Measurements from ENCODE around the gene MEIKIN.
A peak's percentile ranks its signal among the peaks of the same experiment; 100 is the strongest.

DNA sequence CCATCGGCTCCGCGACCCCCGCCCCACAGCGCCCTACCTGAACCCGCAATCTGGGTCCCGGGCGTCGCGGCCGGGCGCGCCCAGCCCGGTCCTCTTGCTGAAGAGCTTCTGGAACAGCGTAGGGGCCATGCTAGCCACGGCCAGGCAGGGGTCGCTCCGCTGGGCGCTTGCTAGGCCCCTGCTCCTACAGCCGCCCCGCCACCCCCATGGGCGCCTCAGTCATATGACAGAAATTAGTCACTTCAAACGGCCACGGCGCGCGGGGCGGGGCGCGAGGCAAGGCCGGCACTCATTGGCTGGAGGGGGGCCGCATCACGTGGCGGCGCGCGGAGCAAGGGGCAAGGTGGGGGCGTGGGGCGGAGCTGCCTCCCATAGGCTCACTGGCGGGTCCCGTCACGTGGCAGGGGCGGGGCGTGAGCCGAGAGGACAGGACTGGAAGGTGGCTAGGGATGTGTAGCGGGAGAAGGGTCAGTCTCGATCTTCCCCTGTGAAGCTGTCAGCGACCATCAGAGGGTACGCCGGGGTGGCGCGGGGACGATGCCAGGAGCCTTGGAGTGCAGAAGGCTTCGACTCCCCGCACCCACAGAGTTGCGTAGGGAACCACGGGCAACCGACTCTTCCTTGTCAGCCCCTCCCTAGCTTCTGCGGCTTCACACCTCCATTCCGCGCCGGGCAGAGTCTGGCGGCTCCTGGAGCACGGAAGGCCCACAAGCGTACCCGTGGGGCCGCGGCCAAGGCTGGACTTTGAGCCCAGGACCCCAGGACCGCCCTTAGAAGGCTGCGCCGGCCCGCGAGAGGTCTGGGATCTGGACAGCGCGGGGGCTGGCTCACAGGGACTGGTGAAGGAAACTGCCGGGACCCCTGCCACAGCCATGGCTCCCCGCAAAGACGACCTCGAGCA lies 148.4 kb downstream of the MEIKIN start, which contains the start of gene FNIP1:
- TF ChIP-seq POLR2AphosphoS5 (IDR thresholded peaks at IDR 0.05; ENCODE audit: low read depth) (peak; percentile 91), EZH2phosphoT487 (IDR thresholded peaks at IDR 0.05; ENCODE audit: unreplicated experiment) (no peak), CTCF (conservative IDR thresholded peaks at IDR 0.05; ENCODE audit: low read depth in 2 of 2) (no peak), EZH2 (IDR thresholded peaks at IDR 0.05; ENCODE audit: low read depth, unreplicated experiment) (no peak), JUNB (IDR thresholded peaks at IDR 0.05; ENCODE audit: unreplicated experiment) (no peak), ETS1 (IDR thresholded peaks at IDR 0.05) (no peak), REST (IDR thresholded peaks at IDR 0.05; ENCODE audit: unreplicated experiment) (peak; percentile 16), CREB1 (CRISPR knock-in tag; IDR thresholded peaks at IDR 0.05; ENCODE audit: low read depth) (peak; percentile 74), ZNF114 (CRISPR knock-in tag; IDR thresholded peaks at IDR 0.05) (no peak), STAT1 (IDR thresholded peaks at IDR 0.05; ENCODE audit: unreplicated experiment) (no peak), NANOG (IDR thresholded peaks at IDR 0.05; ENCODE audit: borderline replicate concordance) (no peak), ZNF462 (CRISPR knock-in tag; IDR thresholded peaks at IDR 0.05) (no peak)
